Measurements from ENCODE around the gene TINAG.

TINAG gene

DNA sequence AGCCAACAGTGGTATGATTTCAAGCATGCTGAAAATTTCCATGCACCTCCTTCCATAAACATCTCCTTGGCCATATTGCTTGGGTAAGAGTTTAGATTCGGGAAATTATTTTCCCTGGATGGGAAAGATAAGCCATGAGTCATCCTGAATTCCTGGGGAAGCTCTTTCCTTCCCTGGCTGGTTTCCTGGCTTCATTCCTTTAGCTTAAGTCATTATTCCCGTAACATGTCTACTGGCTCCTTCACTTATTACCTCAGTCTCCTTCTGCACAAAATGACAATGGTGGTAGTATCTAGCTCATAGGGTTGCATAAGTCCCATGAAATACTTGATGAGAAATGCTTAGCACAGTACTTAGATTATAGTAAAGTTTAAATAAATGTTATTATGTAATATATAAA is 27.6 kb downstream of the TINAG start:
- no peak for TF ChIP-seq ZNF561 (tag by site-specific recombination; IDR thresholded peaks at IDR 0.05; ENCODE audit: borderline replicate concordance)
- TF ChIP-seq, protein P1, sequence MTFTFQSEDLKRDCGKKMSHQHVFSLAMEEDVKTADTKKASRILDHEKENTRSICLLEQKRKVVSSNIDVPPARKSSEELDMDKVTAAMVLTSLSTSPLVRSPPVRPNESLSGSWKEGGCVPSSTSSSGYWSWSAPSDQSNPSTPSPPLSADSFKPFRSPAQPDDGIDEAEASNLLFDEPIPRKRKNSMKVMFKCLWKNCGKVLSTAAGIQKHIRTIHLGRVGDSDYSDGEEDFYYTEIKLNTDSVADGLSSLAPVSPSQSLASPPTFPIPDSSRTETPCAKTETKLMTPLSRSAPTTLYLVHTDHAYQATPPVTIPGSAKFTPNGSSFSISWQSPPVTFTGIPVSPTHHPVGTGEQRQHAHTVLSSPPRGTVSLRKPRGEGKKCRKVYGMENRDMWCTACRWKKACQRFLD (tag by site-specific recombination; IDR thresholded peaks at IDR 0.05) = no peak
- TF ChIP-seq, protein P2, sequence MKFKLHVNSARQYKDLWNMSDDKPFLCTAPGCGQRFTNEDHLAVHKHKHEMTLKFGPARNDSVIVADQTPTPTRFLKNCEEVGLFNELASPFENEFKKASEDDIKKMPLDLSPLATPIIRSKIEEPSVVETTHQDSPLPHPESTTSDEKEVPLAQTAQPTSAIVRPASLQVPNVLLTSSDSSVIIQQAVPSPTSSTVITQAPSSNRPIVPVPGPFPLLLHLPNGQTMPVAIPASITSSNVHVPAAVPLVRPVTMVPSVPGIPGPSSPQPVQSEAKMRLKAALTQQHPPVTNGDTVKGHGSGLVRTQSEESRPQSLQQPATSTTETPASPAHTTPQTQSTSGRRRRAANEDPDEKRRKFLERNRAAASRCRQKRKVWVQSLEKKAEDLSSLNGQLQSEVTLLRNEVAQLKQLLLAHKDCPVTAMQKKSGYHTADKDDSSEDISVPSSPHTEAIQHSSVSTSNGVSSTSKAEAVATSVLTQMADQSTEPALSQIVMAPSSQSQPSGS (tag by site-specific recombination; IDR thresholded peaks at IDR 0.05; ENCODE audit: low read depth) = no peak
- TF ChIP-seq, protein P3, sequence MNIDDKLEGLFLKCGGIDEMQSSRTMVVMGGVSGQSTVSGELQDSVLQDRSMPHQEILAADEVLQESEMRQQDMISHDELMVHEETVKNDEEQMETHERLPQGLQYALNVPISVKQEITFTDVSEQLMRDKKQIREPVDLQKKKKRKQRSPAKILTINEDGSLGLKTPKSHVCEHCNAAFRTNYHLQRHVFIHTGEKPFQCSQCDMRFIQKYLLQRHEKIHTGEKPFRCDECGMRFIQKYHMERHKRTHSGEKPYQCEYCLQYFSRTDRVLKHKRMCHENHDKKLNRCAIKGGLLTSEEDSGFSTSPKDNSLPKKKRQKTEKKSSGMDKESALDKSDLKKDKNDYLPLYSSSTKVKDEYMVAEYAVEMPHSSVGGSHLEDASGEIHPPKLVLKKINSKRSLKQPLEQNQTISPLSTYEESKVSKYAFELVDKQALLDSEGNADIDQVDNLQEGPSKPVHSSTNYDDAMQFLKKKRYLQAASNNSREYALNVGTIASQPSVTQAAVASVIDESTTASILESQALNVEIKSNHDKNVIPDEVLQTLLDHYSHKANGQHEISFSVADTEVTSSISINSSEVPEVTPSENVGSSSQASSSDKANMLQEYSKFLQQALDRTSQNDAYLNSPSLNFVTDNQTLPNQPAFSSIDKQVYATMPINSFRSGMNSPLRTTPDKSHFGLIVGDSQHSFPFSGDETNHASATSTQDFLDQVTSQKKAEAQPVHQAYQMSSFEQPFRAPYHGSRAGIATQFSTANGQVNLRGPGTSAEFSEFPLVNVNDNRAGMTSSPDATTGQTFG (tag by site-specific recombination; IDR thresholded peaks at IDR 0.05; ENCODE audit: borderline replicate concordance) = no peak
- TF ChIP-seq ZNF404 (tag by site-specific recombination; IDR thresholded peaks at IDR 0.05) = no peak
- TF ChIP-seq KLF16 (tag by site-specific recombination; IDR thresholded peaks at IDR 0.05) = no peak
- TF ChIP-seq ZNF221 (tag by site-specific recombination; IDR thresholded peaks at IDR 0.05; ENCODE audit: borderline replicate concordance) = no peak
- no peak for TF ChIP-seq BCL11B (tag by site-specific recombination; IDR thresholded peaks at IDR 0.05; ENCODE audit: low read depth)
- TF ChIP-seq ZNF626 (tag by site-specific recombination; IDR thresholded peaks at IDR 0.05) = no peak
- peak; percentile 42; the same call in 1 of the 2 replicates for TF ChIP-seq ZFP37 (tag by site-specific recombination; IDR thresholded peaks at IDR 0.05)
- TF ChIP-seq ZNF600 (tag by site-specific recombination; IDR thresholded peaks at IDR 0.05) = no peak
- TF ChIP-seq, protein P4, sequence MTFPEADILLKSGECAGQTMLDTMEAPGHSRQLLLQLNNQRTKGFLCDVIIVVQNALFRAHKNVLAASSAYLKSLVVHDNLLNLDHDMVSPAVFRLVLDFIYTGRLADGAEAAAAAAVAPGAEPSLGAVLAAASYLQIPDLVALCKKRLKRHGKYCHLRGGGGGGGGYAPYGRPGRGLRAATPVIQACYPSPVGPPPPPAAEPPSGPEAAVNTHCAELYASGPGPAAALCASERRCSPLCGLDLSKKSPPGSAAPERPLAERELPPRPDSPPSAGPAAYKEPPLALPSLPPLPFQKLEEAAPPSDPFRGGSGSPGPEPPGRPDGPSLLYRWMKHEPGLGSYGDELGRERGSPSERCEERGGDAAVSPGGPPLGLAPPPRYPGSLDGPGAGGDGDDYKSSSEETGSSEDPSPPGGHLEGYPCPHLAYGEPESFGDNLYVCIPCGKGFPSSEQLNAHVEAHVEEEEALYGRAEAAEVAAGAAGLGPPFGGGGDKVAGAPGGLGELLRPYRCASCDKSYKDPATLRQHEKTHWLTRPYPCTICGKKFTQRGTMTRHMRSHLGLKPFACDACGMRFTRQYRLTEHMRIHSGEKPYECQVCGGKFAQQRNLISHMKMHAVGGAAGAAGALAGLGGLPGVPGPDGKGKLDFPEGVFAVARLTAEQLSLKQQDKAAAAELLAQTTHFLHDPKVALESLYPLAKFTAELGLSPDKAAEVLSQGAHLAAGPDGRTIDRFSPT (tag by site-specific recombination; IDR thresholded peaks at IDR 0.05) = peak; percentile 26; the same call in 1 of the 2 replicates
- TF ChIP-seq ZNF629 (tag by site-specific recombination; IDR thresholded peaks at IDR 0.05) = 0 out of 2 replicates have a peak, but pooled peaks have one; percentile 22
- TF ChIP-seq, protein P5, sequence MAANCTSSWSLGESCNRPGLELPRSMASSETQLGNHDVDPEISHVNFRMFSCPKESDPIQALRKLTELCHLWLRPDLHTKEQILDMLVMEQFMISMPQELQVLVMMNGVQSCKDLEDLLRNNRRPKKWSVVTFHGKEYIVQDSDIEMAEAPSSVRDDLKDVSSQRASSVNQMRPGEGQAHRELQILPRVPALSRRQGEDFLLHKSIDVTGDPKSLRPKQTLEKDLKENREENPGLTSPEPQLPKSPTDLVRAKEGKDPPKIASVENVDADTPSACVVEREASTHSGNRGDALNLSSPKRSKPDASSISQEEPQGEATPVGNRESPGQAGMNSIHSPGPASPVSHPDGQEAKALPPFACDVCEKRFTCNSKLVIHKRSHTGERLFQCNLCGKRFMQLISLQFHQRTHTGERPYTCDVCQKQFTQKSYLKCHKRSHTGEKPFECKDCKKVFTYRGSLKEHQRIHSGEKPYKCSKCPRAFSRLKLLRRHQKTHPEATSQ (tag by site-specific recombination; IDR thresholded peaks at IDR 0.05) = no peak
- no peak for TF ChIP-seq ZBTB20 (tag by site-specific recombination; IDR thresholded peaks at IDR 0.05)
- no peak for TF ChIP-seq ZNF658 (tag by site-specific recombination; IDR thresholded peaks at IDR 0.05)
- TF ChIP-seq, protein P6, sequence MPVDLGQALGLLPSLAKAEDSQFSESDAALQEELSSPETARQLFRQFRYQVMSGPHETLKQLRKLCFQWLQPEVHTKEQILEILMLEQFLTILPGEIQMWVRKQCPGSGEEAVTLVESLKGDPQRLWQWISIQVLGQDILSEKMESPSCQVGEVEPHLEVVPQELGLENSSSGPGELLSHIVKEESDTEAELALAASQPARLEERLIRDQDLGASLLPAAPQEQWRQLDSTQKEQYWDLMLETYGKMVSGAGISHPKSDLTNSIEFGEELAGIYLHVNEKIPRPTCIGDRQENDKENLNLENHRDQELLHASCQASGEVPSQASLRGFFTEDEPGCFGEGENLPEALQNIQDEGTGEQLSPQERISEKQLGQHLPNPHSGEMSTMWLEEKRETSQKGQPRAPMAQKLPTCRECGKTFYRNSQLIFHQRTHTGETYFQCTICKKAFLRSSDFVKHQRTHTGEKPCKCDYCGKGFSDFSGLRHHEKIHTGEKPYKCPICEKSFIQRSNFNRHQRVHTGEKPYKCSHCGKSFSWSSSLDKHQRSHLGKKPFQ (tag by site-specific recombination; IDR thresholded peaks at IDR 0.05) = no peak
- TF ChIP-seq PRDM1 (tag by site-specific recombination; IDR thresholded peaks at IDR 0.05) = peak; percentile 43; the same call in 1 of the 2 replicates
- Histone ChIP-seq H3K9me3 (ENCODE audit: control insufficient read depth, insufficient read depth, low read depth, low read length) (no peaks in the 10 kb centered on the region), H3K4me1 (ENCODE audit: control insufficient read depth, insufficient read depth, low read length) (no peaks in the 10 kb centered on the region), H3K36me3 (ENCODE audit: control insufficient read depth in 2 of 2, insufficient read depth in 1 of 2, low read length in 2 of 2) (no peaks in the 10 kb centered on the region), H3K27ac (ENCODE audit: extremely low read depth, low read depth, low read length) (no peak overlapping the region), H3K4me3 (ENCODE audit: low read depth, low read length) (no peak overlapping the region)
- ChIA-PET CTCF (interaction anchor here (0.6 to 1.0 kb wide), 2 partner anchors 349 to 899 kb away, joined by 3 read pairs; no protein-coding TSS in a partner anchor), POLR2A (no interaction called here)

Data from HEK293 (cell line).